Muscle layer of colon (tissue), 2 donors: ENCODE measurements around the gene POU3F3.
A peak's percentile ranks its signal among the peaks of the same experiment; 100 is the strongest.

Experiments used
- H3K27ac ChIP-seq: one replicate; pipeline ENCODE4 v1.7.0; 2013; ENCODE audit warnings: low read depth, mild to moderate bottlenecking, low read length, moderate library complexity
- H3K27me3 ChIP-seq, 2 donors: one replicate each; pipeline ENCODE4 v1.7.0; 2013; ENCODE audit warnings: low read length in 2 of 2, mild to moderate bottlenecking in 2 of 2; ENCODE audit not compliant: insufficient read depth in 2 of 2, control insufficient read depth in 1 of 2
- H3K36me3 ChIP-seq: one replicate; pipeline ENCODE4 v1.7.0; 2013; ENCODE audit warnings: mild to moderate bottlenecking, low read length; ENCODE audit not compliant: insufficient read depth
- H3K4me1 ChIP-seq: one replicate; pipeline ENCODE4 v1.7.0; 2013; ENCODE audit warnings: mild to moderate bottlenecking, low read length; ENCODE audit not compliant: insufficient read depth
- H3K4me3 ChIP-seq, 2 donors: one replicate each; pipeline ENCODE4 v1.7.0; 2013; ENCODE audit warnings: low read length in 2 of 2, low read depth in 1 of 2, mild to moderate bottlenecking in 1 of 2, moderate library complexity in 1 of 2
- H3K9ac ChIP-seq: one replicate; pipeline ENCODE4 v1.7.0; 2013; ENCODE audit warnings: low read length
- H3K9me3 ChIP-seq: one replicate; pipeline ENCODE4 v1.7.0; 2013; ENCODE audit warnings: mild to moderate bottlenecking, low read length
- donor health status: abdominal sarcoma.
- donor health status: Adenocarcinoma of cecum.

The POU3F3 gene

GRCh38 chr2:104849101-104849500, 4.8 kb upstream of the POU3F3 start:
- Histone ChIP-seq H3K4me1 (peaks cover 15% of the 10 kb centered on the region), H3K27ac (no peak overlapping the region), H3K9me3 (no peaks in the 10 kb centered on the region), H3K36me3 (no peaks in the 10 kb centered on the region), H3K9ac (no peak overlapping the region), H3K27me3 (peaks cover 88 to 89% of the 10 kb centered on the region in 2 donors), H3K4me3 (no peak overlapping the region)

DNA sequence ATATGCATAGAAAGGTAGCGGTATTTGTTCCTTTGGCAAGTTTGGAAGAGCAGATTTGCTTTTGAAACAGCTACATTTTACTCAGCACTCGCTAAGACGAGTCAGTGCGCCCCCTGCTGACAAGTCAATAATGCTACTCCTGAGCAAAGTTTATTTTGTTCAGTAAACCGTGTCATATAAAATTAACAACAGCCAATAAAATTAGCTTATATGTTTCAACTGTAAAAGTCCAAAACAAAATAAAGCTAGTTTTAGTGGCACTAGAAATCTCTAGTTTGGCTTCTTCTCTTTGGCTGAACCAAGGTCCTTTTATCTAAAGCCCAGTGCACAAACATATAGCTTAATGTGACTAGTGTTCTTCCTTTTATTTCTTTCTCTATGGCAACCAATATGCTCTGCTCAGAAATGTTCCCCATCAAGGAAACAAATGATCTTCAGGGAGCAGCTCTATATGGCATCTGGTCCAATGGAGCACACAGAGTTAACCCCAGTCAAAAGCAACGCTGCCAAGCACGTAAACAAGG, 4.2 kb upstream of the POU3F3 start:
- Histone ChIP-seq H3K27me3 (peaks cover 88 to 89% of the 10 kb centered on the region in 2 donors), H3K9ac (no peak overlapping the region), H3K4me1 (peaks cover 9% of the 10 kb centered on the region), H3K27ac (no peak overlapping the region), H3K9me3 (no peaks in the 10 kb centered on the region), H3K36me3 (no peaks in the 10 kb centered on the region), H3K4me3 (no peak overlapping the region)

DNA sequence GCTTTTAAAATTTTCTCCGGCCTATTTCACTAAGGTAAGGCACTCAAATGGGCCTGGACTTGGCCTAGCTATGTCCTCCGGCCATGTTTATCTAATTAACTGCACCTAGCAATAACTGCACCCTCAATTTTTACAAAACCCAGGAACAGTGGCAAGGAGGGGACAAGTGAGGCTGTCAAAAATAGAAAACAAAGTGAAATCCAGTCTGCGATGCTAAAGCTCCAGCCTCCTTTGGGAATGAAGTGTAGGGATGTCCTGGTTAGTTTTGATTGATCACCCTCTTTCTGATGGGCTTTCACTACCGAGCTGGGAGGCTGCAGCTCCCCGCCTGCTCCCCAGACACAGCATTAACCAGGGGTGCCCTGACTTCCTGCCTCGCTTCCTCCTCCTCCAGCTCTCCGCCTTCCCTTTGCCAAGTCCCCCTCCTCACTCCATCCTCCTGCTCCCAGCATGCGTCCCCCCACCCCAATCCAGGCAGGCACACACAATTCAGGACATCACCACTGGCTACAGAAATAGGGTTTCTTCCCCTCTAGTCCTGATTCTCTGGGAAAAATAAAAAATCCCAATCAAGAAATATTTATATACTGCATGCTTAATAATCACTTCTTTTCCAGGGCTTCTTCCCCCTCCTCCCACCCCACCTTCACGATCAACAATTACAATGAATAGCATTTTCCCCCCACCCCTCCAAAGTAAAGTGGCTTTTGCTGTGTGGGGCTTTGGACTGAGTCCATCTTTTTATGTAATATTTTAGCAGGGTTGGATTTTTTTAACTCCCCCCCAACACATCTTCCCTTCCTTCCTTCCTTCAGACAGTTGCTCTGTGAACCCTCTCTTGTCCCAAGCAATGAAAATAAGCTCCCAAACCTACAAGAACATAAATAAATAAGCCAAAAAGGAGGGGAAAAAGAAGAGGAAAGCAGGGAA, 3.3 kb upstream of the POU3F3 start:
- Histone ChIP-seq H3K9ac (no peak overlapping the region), H3K4me3 (no peak overlapping the region), H3K27ac (no peak overlapping the region), H3K9me3 (no peaks in the 10 kb centered on the region), H3K27me3 (peaks cover 80 to 83% of the 10 kb centered on the region in 2 donors), H3K36me3 (no peaks in the 10 kb centered on the region), H3K4me1 (peaks cover 5% of the 10 kb centered on the region)

DNA sequence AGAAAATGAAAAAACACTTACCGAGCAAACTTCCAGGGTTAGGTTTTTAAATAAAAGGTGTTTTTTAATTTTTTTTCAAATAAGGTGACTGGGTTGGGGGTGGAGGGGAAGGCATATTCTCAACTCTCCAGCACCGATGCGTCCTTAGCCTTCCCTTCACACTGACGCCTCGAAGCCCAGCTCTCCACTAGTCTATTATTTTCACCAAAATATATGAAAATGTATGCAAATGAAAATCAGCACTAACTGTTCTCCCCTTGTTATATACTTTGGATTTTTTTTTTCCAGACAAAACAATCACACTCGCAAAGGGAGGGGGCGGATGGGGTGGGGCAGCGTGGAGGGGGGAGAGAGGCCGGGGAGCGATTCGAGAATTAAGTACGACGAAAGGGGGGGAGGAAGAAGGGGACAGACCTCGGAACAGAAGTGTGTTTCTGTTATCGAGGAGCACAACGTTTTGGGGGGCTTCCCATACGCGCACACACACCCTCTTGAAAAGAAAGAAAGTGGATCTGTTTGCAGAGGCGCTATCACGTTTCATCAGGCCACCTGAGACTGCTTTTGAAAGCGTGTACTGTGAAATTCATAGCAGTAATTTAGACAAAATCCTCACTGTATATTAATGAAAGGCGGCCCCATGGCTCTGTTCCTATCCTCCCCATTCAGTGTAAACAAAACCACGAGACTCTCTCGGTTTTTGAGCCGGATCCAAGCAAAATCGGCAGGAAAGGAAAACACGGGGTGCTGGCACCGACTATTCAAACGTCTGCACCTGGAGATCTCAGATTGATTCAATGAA, 2.4 kb upstream of the POU3F3 start:
- Histone ChIP-seq H3K27me3 (peaks cover 75 to 79% of the 10 kb centered on the region in 2 donors), H3K4me1 (peaks cover 5% of the 10 kb centered on the region), H3K9me3 (no peaks in the 10 kb centered on the region), H3K27ac (no peak overlapping the region), H3K9ac (no peak overlapping the region), H3K36me3 (no peaks in the 10 kb centered on the region), H3K4me3 (no peak overlapping the region)

DNA sequence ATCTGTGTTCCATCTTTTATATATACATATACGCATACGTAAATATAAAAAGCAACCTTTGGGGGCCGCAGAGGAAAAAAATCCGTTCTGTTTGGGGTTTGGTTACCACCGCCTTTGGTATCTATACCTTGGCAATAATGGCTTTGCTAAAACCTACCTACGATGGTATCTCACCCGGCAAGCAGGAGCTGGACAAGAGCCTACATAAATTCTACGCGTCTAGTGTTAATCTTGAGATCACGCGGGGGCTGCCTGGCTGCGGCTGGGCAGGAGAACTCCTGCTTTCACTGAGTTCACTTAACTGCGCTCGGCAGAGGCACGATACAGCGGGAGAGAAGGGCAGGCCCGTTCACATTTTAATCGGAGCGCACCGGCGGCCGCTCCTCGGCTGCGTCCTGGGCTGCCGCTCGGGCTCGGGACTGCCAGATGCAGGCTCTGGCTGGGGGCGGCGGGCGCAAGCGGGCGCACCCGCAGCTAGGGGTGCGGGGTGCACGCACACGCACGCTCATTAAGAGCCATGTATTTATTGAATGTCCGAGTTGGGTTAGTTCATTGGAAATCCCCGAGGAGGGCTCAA, 1.7 kb upstream of the POU3F3 start:
- Histone ChIP-seq H3K9ac (no peak overlapping the region), H3K27ac (no peak overlapping the region), H3K27me3 (peaks cover 74 to 77% of the 10 kb centered on the region in 2 donors), H3K4me1 (peaks cover 6% of the 10 kb centered on the region), H3K4me3 (peak overlapping the region in 1 of 2 donors; percentile 43), H3K9me3 (no peaks in the 10 kb centered on the region), H3K36me3 (no peaks in the 10 kb centered on the region)

DNA sequence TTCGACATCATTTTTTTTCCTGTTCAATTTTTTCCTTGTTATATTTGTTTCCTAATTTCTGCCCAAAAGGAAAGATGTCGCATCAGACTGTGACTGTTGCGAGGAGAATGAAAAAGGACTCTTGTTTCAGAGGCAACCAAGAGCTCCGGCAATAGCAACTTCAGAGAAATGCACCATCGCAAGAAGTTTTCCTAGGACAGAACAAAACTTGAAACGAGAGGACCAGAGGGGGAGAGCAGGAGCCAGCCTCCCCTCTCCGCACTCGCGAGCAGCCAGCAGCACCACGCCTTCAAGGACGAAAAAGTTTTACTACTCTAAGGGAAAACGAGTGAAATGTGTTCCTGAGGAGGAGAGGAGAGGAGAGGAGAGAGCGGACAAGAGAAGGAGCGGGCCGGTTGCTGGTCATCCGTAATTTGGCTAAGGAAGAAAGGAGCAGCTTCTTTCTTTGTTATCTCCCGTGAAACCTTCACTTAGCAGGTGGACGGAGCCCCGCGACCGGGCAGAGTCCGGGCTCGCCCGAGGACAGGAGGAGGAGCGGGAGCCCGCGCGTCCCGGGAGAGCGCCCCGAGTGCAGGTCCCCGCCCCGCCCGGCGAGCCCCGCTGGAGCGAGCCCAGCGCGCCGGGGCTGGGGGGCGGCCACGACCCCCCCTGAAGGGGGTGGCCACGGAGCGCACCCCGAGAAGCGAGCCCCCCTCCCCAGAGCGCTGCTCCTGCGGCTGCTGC, 744 bp downstream of the POU3F3 start:
- no peak overlapping the region for H3K9ac ChIP-seq
- no peaks in the 10 kb centered on the region for H3K9me3 ChIP-seq
- no peaks in the 10 kb centered on the region for H3K36me3 ChIP-seq
- no peak overlapping the region for H3K27ac ChIP-seq
- peak overlapping the region in 1 of 2 donors; percentile 16 for H3K4me3 ChIP-seq
- peaks cover 11% of the 10 kb centered on the region for H3K4me1 ChIP-seq
- H3K27me3 ChIP-seq, result peaks cover 76 to 81% of the 10 kb centered on the region in 2 donors

DNA sequence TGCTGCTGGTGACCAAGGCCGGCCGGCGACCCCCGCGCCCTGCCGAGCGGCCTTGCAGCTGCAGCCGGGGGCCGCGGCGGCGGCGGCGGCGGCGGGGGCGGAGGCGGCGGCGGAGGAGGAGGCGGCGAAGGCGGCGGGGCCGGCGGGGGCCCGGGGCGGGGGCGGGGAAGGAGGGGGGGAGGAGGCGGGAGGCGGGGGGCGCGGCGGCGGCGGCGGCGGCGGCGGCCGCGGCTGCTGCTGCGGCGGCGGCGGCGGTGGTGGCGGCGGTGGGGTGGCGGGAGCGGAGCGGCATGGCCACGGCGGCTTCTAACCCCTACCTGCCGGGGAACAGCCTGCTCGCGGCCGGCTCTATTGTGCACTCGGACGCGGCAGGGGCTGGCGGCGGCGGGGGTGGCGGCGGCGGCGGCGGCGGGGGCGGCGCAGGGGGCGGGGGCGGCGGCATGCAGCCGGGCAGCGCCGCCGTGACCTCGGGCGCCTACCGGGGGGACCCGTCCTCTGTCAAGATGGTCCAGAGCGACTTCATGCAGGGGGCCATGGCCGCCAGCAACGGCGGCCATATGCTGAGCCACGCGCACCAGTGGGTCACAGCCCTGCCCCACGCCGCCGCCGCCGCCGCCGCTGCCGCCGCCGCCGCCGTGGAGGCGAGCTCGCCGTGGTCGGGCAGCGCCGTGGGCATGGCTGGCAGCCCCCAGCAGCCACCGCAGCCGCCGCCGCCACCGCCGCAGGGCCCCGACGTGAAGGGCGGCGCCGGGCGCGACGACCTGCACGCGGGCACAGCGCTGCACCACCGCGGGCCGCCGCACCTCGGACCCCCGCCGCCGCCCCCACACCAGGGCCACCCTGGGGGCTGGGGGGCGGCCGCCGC, 1.5 kb downstream of the POU3F3 start:
- H3K9ac ChIP-seq, result no peak overlapping the region
- no peaks in the 10 kb centered on the region for H3K9me3 ChIP-seq
- no peak overlapping the region for H3K27ac ChIP-seq
- H3K4me1 ChIP-seq, result peaks cover 11% of the 10 kb centered on the region
- H3K36me3 ChIP-seq, result no peaks in the 10 kb centered on the region
- no peak overlapping the region for H3K4me3 ChIP-seq
- peaks cover 72 to 82% of the 10 kb centered on the region in 2 donors for H3K27me3 ChIP-seq

DNA sequence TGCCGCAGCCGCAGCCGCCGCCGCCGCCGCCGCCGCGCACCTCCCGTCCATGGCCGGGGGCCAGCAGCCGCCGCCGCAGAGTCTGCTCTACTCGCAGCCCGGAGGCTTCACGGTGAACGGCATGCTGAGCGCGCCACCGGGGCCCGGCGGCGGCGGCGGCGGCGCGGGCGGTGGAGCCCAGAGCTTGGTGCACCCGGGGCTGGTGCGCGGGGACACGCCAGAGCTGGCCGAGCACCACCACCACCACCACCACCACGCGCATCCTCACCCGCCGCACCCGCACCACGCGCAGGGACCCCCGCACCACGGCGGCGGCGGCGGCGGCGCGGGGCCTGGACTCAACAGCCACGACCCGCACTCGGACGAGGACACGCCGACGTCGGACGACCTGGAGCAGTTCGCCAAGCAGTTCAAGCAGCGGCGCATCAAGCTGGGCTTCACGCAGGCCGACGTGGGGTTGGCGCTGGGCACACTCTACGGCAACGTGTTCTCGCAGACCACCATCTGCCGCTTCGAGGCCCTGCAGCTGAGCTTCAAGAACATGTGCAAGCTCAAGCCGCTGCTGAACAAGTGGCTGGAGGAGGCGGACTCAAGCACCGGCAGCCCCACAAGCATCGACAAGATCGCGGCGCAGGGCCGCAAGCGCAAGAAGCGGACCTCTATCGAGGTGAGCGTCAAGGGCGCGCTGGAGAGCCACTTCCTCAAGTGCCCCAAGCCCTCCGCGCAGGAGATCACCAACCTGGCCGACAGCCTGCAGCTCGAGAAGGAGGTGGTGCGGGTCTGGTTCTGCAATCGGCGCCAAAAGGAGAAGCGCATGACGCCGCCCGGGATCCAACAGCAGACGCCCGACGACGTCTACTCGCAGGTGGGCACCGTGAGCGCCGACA, 2.4 kb downstream of the POU3F3 start:
- Histone ChIP-seq H3K36me3 (no peaks in the 10 kb centered on the region), H3K9me3 (peaks cover 2% of the 10 kb centered on the region), H3K4me1 (peaks cover 11% of the 10 kb centered on the region), H3K27me3 (peaks cover 67 to 81% of the 10 kb centered on the region in 2 donors), H3K4me3 (no peak overlapping the region), H3K9ac (no peak overlapping the region), H3K27ac (no peak overlapping the region)

DNA sequence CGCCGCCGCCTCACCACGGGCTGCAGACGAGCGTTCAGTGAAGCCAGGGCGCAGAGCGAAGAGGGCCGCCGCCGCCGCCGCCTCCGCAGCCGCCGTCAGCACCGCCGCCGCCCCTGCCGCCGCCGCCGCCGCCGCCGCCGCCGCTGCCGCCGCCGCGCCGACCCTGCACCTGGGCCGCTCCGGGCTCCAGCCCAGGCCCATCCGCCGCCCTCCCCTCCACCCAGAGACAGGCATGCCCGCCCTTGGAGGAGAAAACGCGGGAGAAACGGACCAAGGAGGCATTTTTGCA, 3.0 kb downstream of the POU3F3 start:
- Histone ChIP-seq H3K27ac (no peak overlapping the region), H3K27me3 (peaks cover 67 to 81% of the 10 kb centered on the region in 2 donors), H3K4me3 (no peak overlapping the region), H3K9ac (no peak overlapping the region), H3K9me3 (peaks cover 3% of the 10 kb centered on the region), H3K4me1 (peaks cover 16% of the 10 kb centered on the region), H3K36me3 (no peaks in the 10 kb centered on the region)
